SKM-1 (cell line): Measurements from ENCODE around the gene SMOC1.

ENCODE experiments used
- DNase-seq: peaks from one replicate; lab custom pipeline; 2025; ENCODE audit not compliant: unreplicated experiment; lab: John Stamatoyannopoulos, UW

SMOC1 gene

GRCh38 chr14:69863083-69863482 lies 16.1 kb upstream of the SMOC1 start:
- DNase-seq, result no peak

DNA sequence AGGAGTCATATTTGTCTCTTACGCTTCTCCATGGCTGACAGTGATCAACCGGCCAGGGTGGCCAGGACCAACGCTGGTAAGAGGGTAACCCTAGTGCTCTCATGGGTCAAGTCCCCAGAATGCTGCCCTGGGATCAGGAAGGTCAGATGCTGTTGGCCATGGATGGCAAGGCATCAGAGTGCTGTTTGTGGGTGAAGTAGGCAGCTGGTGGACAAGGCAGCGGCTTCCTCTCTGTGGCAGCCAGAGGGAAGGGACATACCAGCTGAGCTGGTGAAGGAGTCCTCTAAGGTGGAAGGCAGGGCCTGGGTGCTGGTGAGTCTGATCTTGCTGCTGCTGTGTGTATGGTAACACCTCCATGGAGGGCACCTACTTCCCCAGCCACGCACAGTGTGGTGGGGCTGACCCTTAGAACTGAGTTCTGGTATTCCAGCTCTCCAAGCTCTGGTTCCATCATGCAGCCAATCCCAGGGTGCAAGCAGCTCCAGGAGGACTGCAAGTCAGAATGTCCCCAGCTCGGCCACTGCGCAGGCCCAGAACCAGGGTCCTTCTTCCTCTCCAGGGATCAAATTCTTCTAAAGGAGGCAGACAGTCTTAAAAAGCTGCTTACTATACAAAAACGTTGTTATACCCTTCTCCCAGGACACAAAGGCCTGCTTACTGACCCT lies 13.4 kb upstream of the SMOC1 start:
- no peak for DNase-seq

DNA sequence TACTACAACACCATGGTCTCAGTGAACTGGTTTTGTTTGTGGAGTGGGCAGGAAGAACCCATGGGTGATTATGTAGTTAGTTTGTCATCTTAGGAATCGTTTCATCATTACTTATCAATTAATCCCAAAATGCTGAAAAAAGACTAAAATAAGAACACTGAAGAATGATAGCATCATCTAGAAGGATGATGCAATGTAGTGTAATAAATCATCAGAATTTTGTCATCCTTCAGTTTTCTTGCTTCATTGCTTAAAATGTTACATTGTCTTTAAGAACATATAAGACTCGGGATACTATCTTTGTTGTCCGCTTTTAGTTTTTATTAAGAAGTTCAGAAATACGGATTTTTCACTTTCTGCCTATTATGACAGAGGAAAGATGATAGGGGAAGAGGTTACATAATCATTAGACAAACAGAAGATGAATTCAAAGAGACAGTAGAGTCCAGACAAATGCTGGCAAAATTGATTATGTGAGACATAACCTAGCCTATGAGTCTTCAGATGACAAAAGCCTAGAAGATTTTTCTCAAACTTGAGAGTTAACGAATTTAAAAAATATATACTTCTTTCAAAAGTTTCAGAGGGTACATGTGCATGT lies 10.8 kb upstream of the SMOC1 start:
- DNase-seq, result no peak

- DNase-seq, result no peak
Observed at GRCh38 chr14:69870613-69871012, 8.6 kb upstream of the SMOC1 start.

DNA sequence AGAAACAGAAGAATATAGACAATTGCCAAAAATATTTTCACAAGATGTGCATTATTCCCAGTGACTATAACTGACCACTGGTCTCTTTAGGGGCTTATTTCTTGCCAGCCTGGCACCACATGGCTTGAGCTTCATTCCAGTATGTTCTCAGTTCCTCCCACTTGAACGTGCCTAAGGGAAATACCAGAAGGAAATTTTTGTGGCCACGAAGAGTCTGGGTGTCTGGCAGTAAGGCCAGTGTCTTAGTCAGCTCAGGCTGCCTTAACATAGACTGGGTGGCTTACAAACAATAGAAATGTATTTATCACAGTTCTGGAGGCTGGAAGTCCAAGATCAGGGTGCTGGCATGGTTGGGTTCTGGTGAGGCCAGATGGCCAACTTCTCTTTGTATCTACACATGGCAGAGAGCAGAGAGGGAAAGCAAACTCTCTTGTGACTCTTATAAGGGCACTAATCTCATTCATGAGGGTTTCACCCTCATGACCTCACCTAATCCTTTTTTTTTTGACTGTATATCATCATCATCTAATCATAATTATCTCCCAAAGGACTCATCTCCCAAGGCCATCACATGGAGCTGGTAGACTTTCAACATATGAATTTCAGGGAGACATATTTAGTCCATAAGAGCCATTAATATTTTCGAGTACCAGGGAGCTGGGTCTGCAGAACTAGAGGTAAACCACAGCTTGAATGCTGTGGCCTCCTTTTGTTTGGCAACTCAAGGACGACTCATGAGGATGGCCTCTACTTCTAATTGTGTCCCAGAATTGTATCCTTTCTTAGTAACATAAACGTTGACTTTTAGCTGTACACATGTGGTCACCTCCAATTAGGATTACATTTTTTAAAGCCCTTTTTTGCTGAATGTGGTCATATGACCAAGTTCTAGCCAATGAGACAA lies 5.1 kb upstream of the SMOC1 start:
- no peak for DNase-seq

- DNase-seq, result no peak
Observed at GRCh38 chr14:69876221-69876847, 2.9 kb upstream of the SMOC1 start.

DNA sequence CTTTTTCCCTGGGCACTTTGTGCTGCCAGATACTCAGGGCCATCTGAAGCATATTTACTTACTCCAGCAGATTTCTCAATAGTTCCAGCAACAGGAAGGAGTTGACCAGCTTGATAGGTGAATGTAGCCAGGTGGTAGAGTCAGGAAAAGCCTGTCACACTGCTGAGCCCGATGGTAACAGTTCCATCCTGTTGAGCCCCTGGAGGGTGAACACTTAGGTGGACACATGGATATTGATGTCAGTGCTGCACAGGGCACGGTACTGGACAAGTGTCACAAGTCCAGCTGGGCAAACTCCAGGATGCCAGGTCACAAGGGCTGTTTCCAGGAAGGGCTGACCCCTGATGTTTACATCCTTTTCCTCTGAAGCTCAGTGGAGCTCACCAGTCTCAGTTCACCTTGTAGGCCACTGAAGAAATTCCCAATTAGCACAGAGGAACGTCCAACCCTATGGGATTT lies 2.3 kb upstream of the SMOC1 start:
- no peak for DNase-seq

- DNase-seq, result no peak
Observed at GRCh38 chr14:69877492-69877891, 1.7 kb upstream of the SMOC1 start.

- DNase-seq, result no peak
Observed at GRCh38 chr14:69878251-69878650, 965 bp upstream of the SMOC1 start.

DNA sequence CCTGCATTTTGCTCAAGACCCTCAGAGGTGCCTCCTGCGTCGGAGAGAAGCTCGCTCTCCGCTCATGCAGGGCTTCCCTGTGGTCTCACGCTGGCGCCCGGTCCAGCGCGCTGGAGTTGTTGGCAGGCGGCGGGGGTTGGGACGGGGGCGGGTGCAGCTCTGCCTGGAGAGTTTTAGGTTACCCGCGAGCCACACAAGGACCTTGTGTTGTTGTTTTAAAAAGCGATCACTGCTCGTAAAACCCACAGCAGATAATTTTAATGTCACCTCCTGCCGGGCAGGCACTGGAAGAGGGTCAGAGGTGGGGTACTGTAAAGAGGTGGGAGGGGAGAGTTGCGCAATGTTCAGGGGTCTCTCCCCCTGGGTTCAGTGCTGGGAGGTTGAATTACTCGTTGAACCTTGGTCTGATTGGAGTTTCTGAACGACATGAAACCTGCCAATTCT lies 850 bp downstream of the SMOC1 start:
- DNase-seq, result no peak

DNA sequence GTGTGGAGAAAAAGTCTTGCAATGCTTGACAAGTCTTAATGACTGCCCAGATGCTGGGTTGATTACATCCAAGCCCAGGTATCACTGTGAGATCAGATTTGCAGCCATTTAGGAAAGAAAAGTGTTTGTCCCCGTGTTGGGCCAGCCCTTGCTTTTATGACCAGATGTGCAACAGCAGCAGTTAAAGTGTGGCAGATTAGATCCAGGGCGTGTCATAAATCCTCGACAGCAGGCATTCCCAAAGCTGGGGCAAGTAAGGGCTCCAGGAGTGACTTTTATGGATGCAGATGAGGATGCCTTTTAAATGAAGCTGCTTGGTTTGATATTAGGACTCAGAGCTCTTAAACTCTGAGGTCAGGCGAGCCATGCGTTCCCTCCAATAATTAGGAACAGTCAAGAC lies 1.7 kb downstream of the SMOC1 start:
- no peak for DNase-seq

DNA sequence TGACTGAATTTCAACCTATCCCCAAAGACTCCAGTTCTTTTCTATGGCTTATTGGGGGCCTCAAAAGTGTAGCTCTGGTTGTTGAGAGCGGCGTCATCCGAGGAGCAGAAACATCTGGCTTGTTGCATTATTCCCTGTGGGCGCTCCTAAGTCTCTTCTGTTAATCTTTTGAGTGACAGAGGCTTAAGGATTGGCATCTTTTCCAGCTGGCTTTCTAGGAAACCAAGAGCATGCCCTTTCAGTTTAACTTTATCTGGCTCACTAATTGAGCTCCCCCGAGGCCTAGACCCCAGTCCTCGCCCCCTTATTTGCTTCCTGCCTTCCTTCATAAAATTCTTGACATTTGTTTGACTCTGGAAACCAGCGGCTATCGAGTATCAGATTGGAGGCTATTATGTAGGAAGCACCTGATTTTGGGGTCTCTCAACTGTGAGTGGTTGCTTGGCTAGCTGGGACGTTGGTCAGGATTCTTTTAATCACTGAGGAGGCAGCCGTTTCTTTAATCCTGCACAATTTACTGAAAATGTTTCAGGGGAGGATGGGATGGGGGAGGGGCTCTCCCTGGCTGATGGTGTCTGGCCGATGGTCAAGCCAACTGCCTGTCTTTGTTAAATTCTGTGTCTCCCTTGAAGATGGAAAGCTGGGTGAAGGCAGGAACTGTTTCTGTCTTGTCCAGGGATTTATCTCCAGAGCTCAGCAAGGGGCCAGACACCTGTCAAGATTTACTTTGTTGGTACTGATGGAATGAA lies 3.1 kb downstream of the SMOC1 start:
- no peak for DNase-seq

DNA sequence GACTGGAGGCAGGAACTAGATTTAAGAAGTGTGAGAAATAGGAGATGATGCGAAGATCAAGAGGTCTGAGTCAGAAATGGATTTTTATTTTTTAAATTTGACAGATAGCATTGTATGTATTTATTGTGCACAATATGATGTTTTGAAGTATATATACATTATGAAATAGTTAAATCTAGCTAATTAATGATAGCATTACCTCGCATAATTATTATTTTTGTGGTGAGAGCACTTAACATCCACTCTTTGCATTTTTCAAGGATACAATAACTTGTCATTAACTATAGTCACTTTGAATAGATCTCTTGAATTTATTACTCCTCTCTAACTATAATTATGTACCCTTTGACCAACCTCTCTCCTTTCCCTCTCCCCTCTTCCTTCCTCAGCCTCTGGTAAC lies 3.7 kb downstream of the SMOC1 start:
- DNase-seq, result no peak

DNA sequence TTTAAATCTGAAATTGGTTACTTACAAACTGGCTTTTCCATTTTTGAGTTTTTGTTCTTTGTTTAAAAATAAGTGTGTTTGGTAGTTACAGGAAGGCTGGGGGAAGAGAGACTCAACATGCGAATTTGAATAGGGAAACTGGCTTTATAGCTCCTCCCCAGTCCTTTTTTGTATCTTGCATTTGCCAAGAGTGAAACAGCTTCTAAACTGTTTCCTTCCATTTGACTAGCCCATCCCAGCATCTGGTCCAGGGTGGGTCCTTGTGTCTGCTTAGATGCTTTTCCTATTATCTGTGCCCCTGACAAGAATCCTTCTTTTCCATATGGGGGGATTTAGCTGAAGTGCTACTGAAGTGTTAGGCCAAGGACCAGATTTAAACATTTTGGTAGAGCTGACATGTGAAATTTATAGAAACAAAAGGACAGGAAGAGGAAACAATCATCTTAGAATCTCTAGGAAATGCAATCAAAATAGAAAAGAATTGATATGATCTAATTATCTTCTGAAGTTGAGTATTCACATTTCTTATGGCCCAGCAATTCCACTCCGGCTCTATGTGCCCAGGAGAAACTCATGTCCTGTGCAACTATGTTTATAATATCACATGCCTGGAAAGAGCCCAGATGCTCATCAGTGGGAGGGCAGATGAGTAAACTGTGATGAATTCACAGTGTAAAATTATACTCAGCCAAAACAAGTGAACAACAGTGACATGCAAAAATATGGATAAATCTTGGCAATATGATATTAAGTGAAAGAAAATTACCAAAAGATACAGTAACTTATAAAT lies 7.4 kb downstream of the SMOC1 start:
- DNase-seq, result no peak

- no peak for DNase-seq
Observed at GRCh38 chr14:69887740-69888657, 8.8 kb downstream of the SMOC1 start.

GRCh38 chr14:69891422-69891821 lies 12.2 kb downstream of the SMOC1 start:
- DNase-seq, result no peak

DNA sequence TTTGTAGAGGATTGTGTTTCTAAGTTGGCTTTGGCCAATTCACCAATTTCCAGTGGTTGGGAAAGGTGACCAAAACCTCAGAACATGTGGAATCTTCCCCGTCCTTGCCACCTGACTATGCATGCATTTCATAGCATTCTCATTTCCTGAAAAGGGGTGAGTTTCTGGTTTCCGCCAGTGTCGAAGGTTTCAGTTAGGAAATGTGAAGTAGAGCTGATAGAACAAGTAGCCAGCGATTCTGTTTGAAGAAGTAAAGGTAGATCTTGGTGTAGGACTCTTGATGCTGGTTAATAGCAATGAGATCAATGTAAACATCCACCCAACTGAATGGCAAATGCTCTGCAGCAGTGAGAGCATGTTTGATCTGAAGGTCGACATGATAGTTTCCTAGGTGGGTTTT lies 15.9 kb downstream of the SMOC1 start:
- no peak for DNase-seq

- no peak for DNase-seq
Observed at GRCh38 chr14:69896080-69896479, 16.9 kb downstream of the SMOC1 start.

- DNase-seq, result no peak
Observed at GRCh38 chr14:69896972-69897371, 17.8 kb downstream of the SMOC1 start.
